Glomerular endothelial cell (primary cell): ENCODE measurements around the gene C20orf96. TPM values are rescaled to one million over a fixed set of nuclear protein-coding genes. Genes with fewer than 3 reads are reported as not detected.

Source experiments
- DNase-seq: peaks from one replicate; pipeline ENCODE4 v3.0.0-alpha.2; 2011; ENCODE audit warnings: low read depth, low spot score; ENCODE audit errors: extremely low read depth
- total RNA-seq: library from RNA; depleted of rRNA; stranded (reverse); fragments of >200 nt; gene quantifications from 2 replicates; pipeline ENCODE4 v1.2.3, GENCODE V29; 2015

The C20orf96 gene
- total RNA-seq, 1 donor from 2014 or later = 5.7 TPM

DNA sequence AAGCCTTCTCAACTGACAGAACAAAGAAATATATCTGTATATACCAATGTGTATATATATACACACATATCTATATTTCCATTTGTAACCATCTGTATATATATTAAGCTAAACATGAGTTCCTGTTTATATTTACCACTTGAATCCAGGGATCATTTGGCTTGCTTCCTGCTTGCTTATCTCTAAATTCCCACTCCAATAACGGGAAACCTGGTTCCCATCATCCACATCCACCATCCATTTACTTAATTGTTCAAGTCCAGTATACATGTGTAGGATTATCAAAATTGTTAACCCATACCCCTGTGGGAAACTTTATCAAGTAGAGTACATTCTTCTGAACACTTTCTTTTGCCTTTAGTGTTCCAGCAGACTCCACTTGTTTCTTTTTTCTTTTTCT is 22.3 kb upstream of the C20orf96 start:
- DNase-seq = no peak

DNA sequence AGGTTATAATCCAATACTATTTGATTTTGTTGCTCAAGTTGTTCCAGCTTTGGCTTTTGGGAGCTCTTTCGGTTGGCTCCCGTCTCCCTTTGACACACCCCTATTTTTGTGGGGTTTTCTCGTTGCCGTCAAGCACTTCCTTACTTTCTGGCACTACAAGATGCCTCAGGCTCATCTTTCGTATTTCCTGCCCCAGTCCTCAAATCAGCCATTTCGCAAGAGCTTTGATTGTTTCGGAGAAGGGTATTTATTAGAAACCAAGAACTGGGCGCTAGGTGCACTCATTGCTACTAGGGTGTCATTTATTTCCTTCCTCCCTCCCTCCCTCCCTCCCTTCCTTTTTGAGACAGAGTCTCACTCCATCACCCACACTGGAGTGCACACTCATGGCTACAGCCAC is 21.5 kb upstream of the C20orf96 start:
- no peak for DNase-seq

DNA sequence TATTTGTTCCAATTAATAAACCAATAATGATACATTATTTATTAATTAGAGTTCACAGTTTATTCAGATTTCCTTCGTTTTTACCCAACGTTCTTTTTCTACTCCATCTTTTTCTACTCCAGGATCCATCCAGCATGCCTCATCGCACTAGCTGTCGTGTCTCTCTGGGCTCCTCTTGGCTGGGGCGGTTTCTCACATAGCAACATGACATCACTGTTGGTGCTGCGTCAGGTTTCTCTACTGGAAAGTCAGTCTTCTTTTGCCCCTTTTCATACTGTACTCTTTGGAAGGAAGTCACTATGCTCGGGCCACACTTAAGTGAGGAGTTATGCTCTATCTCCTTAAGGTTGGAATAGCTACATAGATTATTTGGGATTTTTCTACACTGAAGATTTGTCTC is 21.1 kb upstream of the C20orf96 start:
- DNase-seq = no peak

DNA sequence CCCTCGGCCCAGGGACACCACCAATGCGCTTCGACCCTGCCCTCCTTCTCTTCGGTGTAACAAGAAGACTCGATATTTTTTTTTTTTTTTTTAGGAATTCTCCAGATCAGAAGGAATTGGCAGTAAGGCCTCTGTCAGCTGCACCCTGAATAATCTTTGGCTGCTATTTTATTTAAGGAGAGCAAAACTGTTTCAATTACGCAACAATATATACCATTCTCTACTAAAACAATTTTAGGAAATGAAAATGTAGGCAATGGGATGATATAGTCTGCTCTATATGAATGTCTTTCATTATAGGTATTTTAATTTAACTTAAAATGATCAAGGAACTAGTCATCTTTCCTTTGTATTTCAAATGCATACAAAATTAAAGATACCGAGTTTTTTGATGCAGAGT is 20.1 kb upstream of the C20orf96 start:
- DNase-seq = no peak

DNA sequence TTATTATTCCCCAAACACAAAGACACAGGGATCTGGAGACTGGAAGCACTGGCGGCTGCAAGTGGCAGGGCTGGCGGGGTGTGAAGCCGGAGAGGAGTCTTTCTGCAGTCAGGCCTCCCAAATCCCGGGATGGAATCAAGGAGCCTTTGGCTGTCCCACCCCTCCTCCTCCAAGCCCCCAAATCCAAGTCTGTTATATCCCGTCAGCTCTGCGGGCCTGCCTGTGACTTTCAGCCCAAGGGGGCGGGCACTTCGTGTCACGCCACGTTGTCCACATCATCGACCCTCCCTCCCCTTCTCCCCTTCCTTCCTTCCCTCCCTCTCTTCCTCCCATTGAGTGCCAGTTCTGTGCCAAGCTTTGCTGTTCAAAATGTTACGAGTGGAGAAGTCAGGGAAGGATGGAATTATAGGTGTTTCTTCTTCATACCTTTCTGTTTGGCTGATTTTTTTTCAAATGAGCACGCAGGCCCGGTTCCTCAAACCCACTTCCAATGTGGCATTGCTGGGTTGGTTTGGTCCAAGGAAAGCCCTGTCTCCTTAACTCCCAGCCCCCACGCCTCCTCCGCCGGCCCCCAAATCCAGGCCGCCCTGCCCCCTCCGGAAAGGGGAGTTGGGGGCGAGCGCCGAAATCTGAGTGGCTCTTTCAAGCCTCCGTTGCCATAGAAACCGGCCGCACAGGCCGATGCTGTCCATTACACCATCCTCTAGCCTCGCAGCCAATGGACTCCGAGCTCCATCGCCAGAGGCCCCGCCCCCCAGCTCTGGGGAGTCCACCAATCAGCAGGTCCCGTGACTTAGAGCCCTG is 19.5 kb upstream of the C20orf96 start:
- DNase-seq = no peak

DNA sequence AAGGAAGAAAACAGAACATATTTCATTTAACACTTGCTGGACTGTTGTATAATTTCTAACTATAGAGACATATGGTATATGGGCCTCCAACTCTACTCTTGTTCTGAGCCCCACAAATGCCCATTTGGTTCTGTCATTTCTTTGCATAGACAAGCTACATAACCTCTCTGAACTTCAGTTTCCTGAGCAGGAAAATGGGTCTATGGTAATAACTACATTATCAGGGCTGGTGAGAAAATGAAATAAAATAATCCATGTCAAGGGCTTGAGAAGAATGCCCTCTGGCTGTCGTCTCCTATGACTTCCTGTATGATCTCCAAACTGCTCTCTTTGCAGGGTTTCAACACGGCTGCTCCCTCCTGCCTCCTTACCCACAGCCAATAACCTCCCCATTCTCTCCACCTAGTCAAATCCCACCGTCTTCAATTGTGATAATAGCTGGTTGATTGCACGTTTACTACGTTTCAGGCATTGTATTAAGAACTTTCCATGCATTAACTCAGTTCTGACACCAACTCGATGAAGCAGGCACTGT is 18.8 kb upstream of the C20orf96 start:
- DNase-seq = no peak

DNA sequence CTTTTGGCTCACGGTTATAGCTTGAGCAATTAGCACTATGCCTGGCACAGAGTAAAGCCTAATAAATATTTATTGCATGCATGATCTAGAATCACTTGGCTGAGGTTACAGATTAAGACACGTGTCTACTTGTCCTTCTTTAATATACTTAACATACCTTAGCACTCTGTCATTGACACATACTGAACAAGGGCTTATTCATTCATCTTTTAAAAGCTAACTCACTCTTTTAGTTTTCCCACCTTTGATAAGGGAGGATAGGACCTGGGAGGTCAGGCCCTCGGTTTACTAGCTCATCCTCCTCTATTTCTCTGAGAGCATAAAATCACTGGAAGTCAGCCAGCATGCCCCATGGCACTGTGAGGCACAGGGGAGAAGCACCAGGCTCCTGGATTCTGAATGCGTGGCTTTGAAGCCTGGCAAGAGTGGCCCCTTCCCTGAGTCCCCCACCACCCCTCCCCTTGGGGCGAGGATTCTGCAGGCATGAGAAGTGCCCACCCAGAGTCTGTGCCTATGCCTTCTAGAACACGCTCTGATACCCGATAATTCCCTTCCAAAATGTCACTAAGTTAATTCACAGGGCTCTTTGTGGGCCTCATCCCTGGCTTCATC is 18.0 kb upstream of the C20orf96 start:
- DNase-seq = no peak

DNA sequence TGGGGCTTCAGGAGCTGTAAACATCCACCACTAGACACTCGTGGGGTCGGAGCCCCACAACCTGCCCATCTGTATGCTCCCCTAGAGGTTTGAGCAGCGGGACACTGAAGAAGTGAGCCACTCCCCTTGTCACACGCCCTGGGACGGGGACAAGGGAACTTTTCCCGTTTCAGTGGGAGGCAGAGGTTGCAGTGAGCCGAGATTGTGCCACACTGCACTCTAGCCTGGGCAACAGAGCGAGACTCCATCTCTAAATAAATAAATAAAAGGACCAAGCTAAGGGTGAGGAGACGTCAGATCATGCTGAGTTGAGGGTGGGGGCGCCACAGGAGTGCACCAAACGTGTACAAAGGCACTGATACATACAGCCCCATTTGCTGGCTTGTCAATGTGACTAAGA is 15.2 kb upstream of the C20orf96 start:
- no peak for DNase-seq

DNA sequence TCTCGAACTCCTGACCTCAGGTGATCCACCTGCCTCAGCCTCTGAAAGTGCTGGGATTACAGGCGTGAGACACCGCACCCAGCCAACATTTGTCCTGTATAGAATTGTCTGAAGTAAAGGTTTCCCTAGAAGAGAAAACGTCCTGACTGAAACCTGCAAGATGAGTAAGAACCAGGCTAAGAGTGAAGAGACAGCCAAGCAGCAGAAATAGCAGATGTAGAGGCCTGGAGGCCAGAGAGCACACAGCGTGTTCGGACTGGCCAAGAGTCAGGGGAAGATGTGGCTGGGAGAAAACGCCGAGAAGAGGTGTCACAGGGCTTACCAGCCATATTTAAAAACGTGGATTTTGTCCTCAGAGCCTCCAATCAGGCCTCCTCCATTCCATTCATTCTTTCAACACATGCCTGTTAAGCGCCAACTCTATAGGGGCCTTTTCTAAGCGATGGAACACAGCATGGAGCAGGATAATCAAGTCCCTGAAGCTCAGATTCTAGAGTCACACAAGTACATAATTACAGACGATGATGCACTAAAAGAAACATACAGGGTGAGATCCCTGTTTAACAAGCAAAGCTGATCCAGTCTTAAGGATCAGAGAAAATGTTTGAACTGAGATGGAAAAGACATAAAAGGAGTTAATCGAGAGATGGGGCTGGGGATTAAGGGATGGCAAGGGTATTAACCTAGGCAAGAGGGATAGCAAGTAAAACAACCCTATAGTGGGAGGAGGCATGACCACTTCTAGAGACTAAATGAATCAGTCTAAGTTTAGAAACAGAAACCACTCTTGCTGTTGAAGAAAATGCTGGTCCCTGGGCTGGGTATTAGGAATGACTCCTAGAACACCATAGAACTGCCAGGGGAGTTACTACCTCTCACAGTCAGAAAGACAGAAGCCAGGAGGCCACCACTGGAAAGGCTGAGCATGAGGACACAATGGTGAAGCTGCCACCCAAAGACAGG is 11.6 kb upstream of the C20orf96 start:
- no peak for DNase-seq

DNA sequence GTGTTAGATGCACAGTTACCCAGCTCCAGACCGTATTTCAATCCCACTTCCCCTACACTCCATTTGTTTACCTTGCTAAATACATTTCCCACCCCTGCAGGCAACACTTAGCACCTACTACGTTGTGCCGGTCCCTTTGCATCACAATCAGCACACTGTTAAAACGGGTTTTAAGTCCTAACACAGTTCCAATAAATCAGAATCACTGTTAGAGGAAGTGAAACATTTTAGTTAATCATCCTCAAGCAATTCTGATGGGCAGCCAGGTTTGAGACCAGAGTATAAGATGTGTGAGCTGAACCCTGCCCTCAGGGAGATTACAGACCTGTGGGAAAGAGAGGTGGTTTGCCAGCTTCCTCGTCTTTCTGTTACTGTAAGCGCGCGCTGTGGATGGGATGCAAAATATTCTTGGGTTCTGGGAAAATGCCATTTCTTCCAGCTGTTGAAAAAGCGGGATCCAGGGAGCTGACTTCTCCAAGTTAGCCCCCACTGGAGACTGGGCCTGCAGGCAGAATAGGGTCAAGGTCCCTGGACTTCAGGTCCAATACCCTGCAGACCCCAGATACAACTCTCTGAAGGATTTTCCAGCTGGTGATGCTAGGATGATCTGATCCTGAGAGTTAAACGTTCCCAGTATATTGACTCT is 9.9 kb upstream of the C20orf96 start:
- DNase-seq = no peak

DNA sequence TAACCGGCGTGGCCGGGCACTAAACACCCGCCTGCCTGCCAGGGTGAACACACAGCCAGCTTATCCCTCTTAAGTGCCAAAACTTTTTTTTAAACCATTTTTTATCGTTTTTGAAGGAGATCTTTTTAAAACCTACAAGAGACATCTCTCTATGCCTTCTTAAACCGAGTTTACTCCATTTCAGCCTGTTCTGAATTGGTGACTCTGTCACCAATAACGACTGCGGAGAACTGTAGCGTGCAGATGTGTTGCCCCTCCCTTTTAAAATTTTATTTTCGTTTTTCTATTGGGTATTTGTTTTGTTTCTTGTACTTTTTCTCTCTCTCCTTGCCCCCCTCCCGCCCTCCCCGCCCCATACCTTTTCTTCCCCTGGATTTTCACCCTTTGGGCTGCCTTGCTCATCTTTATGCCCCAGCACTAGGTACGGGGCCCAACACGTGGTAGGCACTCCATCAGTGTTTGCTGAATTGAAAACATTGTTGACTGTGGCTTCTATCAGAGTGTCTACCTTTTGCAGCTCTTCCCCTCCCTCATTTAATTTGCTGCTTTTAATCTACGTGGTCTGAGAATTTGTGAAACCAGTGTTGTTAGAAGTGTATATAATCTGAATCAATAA is 8.3 kb upstream of the C20orf96 start:
- DNase-seq = no peak

DNA sequence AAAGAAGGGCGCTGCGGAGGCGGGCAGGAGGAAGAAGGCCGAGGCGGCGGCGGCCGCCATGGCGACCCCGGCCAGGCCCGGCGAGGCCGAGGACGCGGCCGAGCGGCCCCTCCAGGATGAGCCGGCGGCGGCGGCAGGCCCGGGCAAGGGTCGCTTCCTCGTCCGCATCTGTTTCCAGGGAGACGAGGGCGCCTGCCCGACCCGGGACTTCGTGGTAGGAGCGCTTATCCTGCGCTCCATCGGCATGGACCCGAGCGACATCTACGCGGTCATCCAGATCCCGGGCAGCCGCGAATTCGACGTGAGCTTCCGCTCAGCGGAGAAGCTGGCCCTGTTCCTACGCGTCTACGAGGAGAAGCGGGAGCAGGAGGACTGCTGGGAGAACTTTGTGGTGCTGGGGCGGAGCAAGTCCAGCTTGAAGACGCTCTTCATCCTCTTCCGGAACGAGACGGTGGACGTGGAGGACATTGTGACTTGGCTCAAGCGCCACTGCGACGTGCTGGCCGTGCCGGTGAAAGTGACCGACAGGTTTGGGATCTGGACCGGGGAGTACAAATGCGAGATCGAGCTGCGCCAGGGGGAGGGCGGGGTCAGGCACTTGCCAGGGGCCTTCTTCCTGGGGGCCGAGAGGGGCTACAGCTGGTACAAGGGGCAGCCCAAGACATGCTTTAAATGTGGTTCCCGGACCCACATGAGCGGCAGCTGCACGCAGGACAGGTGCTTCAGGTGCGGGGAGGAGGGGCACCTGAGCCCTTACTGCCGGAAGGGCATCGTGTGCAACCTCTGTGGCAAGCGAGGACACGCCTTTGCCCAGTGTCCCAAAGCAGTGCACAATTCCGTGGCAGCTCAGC is 7.6 kb upstream of the C20orf96 start:
- no peak for DNase-seq

DNA sequence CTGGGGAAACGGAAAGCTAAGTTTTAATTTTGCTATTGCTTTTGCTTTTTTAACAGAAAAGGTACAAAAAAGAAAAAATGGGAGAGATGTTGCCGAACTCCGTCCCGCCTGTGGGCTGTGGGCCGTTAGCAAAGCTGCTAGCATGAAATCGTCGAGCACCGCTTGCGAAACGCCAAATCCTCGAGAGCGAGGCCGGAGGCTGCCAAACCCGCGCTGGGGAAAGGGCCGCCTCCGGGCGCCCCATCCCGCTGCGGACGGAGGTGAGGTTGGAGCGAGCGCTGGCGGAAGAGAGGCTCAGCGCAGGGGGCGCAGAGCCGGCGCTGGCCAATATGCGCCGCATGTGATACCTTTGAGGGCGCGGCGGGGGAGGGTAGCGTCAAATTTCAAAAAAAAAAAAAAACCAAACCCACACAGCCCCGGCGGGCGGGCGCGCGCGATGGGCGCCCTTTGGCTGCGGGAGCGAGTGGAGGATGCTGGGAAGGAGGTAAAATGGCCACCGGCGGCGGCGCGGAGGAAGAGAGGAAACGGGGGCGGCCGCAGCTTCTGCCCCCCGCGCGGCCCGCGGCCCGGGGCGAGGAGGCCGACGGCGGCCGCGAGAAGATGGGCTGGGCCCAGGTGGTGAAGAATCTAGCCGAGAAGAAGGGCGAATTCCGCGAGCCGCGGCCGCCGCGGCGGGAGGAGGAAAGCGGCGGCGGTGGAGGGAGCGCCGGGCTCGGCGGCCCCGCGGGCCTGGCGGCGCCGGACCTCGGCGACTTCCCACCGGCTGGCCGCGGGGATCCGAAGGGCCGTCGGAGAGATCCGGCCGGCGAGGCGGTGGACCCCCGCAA is 6.8 kb upstream of the C20orf96 start, which contains the start of gene ZCCHC3:
Gene ZCCHC3, plus strand, starts transcription at position 473 of the 827 bp plus-strand sequence. Its CDS starts 17 bp downstream, at position 490.
- DNase-seq = no peak

DNA sequence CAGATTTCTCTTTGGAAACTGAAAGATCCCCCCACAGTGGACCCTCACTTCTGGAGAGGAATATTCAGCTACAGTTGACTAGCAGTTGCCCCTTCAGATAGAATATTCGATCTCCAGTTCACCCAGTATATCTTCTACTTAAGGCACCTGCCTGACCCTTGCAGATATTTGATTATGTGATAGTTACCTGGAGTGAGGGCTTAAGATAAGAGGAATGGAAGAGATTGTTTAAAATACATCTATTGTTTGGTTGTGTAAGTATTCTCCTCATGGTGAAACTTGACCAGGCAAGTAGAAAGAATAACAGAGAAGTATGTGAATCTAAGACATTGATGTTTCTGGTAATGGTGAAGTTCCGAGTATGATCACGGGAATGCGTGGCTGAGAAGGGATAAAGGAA is 5.3 kb upstream of the C20orf96 start:
- no peak for DNase-seq

DNA sequence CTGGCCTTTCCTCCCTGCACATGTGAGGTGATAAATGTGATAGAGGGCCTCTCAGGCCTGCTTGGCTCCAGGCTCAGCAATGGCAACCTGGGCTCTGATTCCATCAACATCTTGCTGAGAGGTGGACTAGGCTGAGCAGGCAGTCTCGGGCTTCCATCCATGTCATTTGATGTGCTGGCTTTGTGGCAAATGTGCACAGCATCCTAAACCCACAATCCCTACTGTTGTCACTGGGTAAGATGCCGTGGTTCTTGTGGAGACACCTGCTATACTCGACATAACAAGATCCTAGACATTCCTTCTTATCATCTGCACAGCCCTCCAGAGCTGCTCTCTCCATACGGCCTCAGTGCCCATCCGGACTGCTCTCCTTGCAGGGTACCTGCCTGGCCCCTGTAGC is 4.1 kb upstream of the C20orf96 start:
- DNase-seq = no peak

DNA sequence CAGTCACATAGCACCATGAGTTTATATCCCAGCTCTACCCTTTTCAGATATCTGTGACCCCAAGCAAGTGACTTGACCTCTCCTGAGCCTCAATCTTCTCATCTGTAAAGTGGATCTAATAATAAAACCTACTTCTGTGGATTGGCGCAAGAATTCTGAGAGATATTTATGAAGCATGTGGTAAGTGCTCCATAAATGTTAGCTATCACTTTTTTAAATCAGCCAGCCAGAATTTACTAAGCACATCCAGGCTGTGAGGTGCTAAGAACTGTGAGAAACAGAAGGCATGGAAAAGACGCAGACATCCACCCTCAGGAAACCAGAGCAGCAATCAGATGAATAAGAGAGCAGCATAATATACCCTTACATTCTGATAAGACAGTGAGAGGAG is 862 bp downstream of the C20orf96 start:
- no peak for DNase-seq

DNA sequence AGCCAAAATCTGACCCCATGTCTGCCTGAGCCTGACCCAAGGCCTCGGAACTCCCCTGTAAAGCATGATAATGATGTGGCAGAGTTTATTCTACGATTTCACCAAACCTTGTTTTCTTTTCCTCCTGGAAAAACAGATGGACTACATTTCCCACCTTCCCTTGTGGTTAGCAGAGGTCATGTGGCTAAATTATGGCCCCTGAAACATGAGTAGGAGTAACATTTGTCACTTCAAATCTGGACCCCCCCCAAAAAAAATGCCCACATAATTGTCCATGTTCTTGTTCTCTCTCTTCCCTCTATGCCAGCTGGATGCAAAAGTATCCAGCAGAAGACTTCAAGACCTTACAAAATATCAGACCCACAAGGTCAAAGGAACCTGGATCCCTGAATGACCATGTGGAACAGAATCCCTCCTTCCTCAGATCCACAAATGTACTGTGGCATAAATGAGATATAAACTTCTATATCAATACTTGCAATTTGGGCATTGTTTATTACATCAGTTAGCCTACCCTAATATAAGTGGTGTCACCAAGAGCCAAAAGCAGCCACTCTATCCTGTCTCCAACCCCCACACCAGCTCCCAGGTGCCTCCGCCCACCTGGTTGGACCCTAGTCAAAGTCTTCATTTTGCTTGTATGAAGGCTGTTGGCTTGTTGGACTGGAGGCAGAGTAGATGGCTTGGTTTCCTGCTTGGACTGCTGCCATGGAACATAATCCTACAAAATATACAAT is 1.4 kb downstream of the C20orf96 start:
- no peak for DNase-seq

DNA sequence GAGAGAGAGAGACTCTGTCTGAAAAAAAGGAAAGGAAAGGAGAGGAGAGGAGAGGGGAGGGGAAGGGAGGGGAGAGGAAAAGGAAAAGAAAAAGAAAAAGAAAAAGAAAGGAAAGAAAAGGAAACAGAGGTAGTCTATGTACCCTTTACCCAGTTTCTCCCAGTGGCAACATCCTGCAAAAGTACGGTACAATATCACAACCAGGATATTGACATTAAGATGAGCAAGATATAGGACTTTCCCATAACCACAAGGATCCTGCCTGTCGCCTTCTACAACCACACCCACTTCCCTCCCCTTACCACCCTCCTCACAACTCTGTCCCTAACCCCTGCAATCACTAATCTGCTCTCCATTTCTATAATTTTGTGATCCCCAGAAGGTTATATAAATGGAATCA is 4.0 kb downstream of the C20orf96 start:
- no peak for DNase-seq
